Renal cortex interstitium (tissue), 15 donors: ENCODE results near the gene UCK2. TPM values are rescaled to one million over a fixed set of nuclear protein-coding genes. Genes with fewer than 3 reads are reported as not detected.
"Not testable (repeated sequence)": the region's sequence is repeated elsewhere in the genome, so short reads cannot be mapped to it uniquely, and the experiment has no call there.

Source experiments
- DNase-seq, 11 donors: peaks; one replicate each; pipeline ENCODE4 v3.0.0-alpha.2; 2013; ENCODE audit warnings: low read depth in 9 of 11, low spot score in 4 of 11; ENCODE audit errors: extremely low read depth in 1 of 11
- long read RNA-seq, 16 experiments: transcript quantifications; one replicate each; lab custom pipeline, GENCODE V29; 2026
- polyA plus RNA-seq, 3 donors: library from polyadenylated mRNA; unstranded; fragments of 120-200 nt; gene quantifications; one replicate each; pipeline ENCODE4 v1.2.1, GENCODE V29; 2013; ENCODE audit not compliant: insufficient read length in 3 of 3

Gene UCK2
- 10 to 100 TPM; 21.1 to 24.7 (median 24.1) TPM for polyA plus RNA-seq
- long read RNA-seq, donor 1, transcript UCK2-201 (7 exons, 1,375 nt): major isoform, 9 of 9 reads
- long read RNA-seq, donor 1, partial matches to known transcripts: 0 of 9 reads
- long read RNA-seq, donor 1, other reads (novel, unspliced or antisense): 0 of 9 reads
- long read RNA-seq, donor 2, full-length matches to known transcripts: 4 of 4 reads
- long read RNA-seq, donor 2, partial matches to known transcripts: 0 of 4 reads
- long read RNA-seq, donor 2, other reads (novel, unspliced or antisense): 0 of 4 reads
- long read RNA-seq, donor 3, full-length matches to known transcripts: 12 of 12 reads
- long read RNA-seq, donor 3, partial matches to known transcripts: 0 of 12 reads
- long read RNA-seq, donor 3, other reads (novel, unspliced or antisense): 0 of 12 reads
- long read RNA-seq, donor 4, full-length matches to known transcripts: 6 of 6 reads
- long read RNA-seq, donor 4, partial matches to known transcripts: 0 of 6 reads
- long read RNA-seq, donor 4, other reads (novel, unspliced or antisense): 0 of 6 reads
- long read RNA-seq, donor 5: 0 reads
- long read RNA-seq, donor 6, full-length matches to known transcripts: 8 of 8 reads
- long read RNA-seq, donor 6, partial matches to known transcripts: 0 of 8 reads
- long read RNA-seq, donor 6, other reads (novel, unspliced or antisense): 0 of 8 reads
- long read RNA-seq, donor 7, transcript UCK2-201 (7 exons, 1,375 nt): major isoform, 15 of 15 reads
- long read RNA-seq, donor 7, partial matches to known transcripts: 0 of 15 reads
- long read RNA-seq, donor 7, other reads (novel, unspliced or antisense): 0 of 15 reads
- long read RNA-seq, donor 8, full-length matches to known transcripts: 11 of 11 reads
- long read RNA-seq, donor 8, partial matches to known transcripts: 0 of 11 reads
- long read RNA-seq, donor 8, other reads (novel, unspliced or antisense): 0 of 11 reads
- long read RNA-seq, donor 9, transcript UCK2-201 (7 exons, 1,375 nt): major isoform, 5 of 5 reads
- long read RNA-seq, donor 9, partial matches to known transcripts: 0 of 5 reads
- long read RNA-seq, donor 9, other reads (novel, unspliced or antisense): 0 of 5 reads
- long read RNA-seq, donor 10, transcript UCK2-201 (7 exons, 1,375 nt): major isoform, 8 of 8 reads
- long read RNA-seq, donor 10, partial matches to known transcripts: 0 of 8 reads
- long read RNA-seq, donor 10, other reads (novel, unspliced or antisense): 0 of 8 reads
- long read RNA-seq, donor 11, full-length matches to known transcripts: 6 of 6 reads
- long read RNA-seq, donor 11, partial matches to known transcripts: 0 of 6 reads
- long read RNA-seq, donor 11, other reads (novel, unspliced or antisense): 0 of 6 reads
- long read RNA-seq, donor 12, full-length matches to known transcripts: 3 of 3 reads
- long read RNA-seq, donor 12, partial matches to known transcripts: 0 of 3 reads
- long read RNA-seq, donor 12, other reads (novel, unspliced or antisense): 0 of 3 reads
- long read RNA-seq, donor 13, full-length matches to known transcripts: 15 of 15 reads
- long read RNA-seq, donor 13, partial matches to known transcripts: 0 of 15 reads
- long read RNA-seq, donor 13, other reads (novel, unspliced or antisense): 0 of 15 reads
- long read RNA-seq, donor 14, transcript UCK2-201 (7 exons, 1,375 nt): major isoform, 7 of 7 reads
- long read RNA-seq, donor 14, partial matches to known transcripts: 0 of 7 reads
- long read RNA-seq, donor 14, other reads (novel, unspliced or antisense): 0 of 7 reads
- long read RNA-seq, donor 15: 0 reads
- long read RNA-seq, donor 16, full-length matches to known transcripts: 18 of 31 reads
- long read RNA-seq, donor 16, partial matches to known transcripts: 13 of 31 reads
- long read RNA-seq, donor 16, other reads (novel, unspliced or antisense): 0 of 31 reads

GRCh38 chr1:165827268-165828102, at the start of gene UCK2:
UCK2 (plus strand) TSS chr1:165827614; CDS start chr1:165827834, 220 bp downstream.
- DNase-seq: peak; percentile 47 to 76 (median 59)

DNA sequence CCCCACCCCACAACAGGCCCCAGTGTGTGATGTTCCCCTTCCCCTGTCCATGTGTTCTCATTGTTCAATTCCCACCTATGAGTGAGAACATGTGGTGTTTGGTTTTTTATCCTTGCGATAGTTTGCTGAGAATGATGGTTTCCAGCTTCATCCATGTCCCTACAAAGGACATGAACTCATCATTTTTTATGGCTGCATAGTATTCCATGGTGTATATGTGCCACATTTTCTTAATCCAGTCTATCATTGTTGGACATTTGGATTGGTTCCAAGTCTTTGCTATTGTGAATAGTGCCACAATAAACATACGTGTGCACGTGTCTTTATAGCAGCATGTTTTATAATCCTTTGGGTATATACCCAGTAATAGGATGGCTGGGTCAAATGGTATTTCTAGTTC, 49.2 kb upstream of the UCK2 start:
- DNase-seq: not testable (repeated sequence)

DNA sequence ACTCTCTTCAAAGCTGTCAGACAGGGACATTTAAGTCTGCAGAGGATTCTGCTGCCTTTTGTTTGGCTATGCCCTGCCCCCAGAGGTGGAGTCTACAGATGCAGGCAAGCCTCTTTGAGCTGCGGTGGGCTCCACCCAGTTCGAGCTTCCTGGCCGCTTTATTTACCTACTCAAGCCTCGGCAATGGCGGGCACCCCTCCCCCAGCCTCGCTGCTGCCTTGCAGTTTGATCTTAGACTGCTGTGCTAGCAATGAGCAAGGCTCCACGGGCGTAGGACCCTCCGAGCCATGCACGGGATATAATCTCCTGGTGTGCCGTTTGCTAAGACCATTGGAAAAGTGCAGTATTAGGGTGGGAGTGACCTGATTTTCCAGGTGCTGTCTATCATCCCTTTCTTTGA, 43.9 kb upstream of the UCK2 start:
- DNase-seq: not testable (repeated sequence)

DNA sequence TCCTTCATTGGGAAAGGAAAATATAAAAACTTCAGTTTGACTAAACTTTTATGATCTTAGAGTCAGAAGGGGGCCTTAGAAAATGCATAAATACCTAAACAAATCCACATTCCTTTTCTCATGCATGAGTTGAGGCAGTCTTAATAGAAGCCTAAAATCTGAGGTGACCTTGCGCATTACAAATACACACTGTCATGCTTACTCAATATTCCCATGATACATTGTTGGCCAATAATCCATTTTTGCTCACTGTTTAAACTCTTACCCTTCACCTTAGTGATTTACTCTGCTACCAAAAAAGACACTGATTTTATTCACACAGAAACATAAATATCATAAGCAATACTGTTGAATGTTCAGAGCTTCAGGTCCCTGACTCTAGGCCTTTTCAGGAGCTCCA, 39.7 kb upstream of the UCK2 start:
- no peak for DNase-seq

DNA sequence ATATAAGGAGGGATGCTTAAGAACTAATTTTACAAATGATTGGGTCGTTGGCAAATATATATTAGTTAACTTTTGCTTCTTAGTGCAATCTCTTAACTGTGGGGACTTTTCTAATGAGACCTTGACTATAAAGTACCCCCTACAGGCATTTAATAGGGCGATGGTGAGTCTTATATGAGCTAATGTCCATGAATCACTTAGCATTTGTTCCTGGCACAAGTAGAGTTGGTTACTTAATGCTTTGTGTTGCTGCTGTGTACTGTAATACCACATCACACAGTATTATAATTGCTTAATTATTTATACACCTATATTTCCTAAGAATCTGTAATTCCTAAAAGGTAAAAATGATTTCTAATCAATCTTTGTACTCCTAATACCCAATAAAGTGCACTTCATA, 33.5 kb upstream of the UCK2 start:
- no peak for DNase-seq

DNA sequence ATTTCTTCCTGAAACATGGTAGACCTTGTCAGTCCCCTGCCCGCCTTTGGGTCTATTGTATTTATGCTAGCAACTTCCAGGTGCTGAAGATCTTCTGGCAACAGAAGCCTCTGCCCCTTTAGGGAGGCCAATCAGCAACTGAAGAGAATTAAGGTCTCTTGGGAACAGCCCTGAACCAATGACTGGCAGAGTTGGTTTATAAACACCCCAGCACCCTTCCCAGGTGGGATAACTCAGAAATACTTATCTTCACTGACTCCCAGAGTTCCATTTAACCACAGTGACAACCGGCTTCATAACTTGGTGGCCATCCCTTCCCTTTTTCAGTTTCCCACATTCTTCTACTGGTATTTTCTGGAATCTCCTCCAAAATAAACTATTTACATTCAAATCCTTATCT, 31.5 kb upstream of the UCK2 start:
- DNase-seq: no peak

- DNase-seq: no peak
Observed at GRCh38 chr1:165799387-165799786, 28.0 kb upstream of the UCK2 start.

GRCh38 chr1:165804513-165804912, 22.9 kb upstream of the UCK2 start:
- not testable (repeated sequence) for DNase-seq

- DNase-seq: no peak
Observed at GRCh38 chr1:165807613-165808012, 19.8 kb upstream of the UCK2 start.

DNA sequence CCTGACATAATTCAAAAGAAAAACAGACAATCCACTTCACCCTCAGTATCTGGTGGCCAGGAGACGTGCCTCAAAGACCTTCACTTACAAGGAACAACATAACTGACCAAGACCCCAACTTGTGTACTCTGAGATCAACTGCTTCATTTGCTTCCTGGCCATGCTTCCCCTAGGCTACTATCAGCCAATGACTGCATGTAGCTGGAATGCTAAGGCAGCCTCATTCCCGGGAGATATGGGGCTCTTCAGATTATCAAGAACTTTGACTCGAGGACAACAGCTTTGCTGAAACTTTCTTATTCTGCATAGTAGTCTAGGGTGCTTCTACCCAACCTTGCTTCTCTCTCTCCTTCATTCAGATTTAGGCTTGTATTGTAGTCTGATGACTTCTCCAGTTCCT, 11.7 kb upstream of the UCK2 start:
- no peak for DNase-seq

GRCh38 chr1:165816157-165816556, 11.3 kb upstream of the UCK2 start:
- DNase-seq: no peak

DNA sequence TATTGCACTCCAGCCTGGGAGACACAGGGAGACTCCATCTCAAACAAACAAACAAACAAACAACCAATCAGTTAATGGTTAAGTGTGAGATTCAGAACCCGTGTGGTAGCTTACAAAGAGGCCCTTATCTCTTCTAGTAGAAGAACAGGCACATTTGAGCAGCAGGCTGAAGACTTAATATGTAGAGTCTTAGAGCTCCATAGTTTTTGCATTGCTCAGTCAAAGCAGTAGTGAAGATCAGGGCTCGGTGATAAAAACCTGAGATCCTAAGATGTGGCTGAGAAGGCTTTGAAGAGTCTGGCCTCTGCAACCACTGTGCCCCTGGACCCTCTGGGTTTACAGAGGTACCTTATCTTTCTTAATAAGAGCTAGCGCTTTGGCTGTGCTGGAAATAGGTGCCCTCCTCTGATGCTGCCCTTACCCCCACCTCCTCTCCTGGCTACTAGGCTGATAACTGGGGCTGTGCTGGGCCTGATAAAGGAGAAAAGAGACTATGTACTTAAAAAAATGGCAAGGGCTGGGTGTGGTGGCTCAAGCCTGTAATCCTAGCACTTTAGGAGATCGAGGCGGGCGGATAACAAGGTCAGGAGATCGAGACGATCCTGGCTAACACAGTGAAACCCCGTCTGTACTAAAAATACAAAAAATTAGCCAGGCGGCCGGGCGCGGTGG, 10.5 kb upstream of the UCK2 start:
- no peak for DNase-seq

DNA sequence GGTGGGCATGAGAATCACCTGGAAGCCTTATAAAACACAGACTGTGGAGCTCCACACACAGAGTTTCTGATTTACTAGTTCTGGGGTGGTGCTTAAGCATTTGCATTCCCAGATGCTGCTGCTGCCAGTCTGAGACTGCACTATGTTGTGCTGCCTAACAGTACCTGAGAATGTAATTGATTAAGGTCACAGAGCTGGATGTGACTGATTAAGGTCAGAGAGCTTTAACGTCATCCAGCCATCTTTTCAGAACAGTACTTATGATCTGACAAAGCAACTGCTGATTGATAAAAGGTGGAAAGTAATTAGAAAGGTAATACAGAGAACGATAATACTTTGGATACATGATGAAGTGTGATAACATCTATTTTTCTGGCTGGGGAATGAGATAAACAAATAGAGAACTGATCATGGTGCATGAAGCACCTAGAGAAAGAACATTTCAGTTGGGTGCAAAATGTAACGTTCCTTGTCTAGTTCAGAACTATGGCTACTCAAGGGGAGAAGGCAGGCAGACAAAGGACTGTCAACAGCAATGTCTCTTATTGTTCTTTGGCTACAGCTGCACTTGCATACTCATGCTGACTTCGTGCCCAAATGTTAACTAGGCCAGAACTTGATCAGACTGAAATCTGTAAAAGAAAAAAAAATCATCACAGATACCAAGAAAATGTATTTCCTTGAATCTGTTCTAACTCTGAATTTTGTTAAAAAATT, 3.7 kb upstream of the UCK2 start:
- DNase-seq: no peak

DNA sequence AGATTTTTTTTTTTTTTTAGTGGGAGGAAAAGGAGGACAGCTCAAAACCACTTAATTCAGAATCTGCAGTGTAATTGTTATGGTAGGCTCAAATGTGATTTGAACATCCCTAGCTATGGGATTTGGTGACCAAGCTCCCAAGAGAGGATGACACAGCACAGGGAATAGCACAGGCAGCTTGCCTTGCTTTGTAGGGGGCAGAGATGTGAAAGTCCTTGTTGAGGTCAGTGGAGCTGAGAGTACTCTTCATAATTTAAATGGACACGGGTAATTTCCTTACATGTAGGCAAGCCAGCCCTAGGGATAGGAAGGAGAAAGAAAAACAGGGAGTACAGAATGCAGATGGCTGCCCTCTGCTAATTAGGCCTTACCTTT, 3.2 kb upstream of the UCK2 start:
- DNase-seq: no peak

DNA sequence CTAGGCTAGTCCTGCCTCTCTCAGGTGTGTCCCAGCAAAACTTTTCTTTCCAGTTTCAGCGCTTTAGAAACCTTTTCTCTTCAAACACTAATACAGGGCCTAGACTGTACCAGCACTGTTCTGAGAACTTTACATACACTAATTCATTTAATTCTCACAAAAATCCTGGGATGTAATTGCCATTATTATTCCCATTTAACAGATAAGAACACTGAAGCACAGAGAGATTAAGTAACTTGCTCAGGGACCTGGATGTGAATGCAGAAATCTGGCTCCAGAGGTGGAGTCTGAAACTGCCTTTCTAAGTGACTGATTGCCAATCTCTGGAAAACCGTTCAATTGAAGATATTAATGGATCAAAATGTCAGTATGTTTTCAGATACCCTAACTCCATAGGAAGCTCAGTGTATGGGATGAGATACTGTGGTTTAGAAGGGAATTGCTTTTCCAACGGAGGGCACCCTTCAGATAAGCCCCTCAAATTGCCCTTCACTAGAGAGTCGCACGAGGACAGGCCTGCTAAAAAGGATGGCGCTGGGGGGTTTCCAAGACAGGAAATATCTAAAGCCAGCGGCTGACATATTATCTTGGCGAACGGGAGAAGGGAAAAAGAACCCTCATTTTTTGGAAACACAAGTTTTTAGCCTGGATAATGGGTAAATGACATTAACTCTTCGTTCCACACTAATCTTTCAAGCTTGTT, 698 bp upstream of the UCK2 start:
- no peak for DNase-seq
